Astrocyte (in vitro differentiated cells and primary cell): Measurements from ENCODE around the gene STK4. TPM values are rescaled to one million over a fixed set of nuclear protein-coding genes. Genes with fewer than 3 reads are reported as not detected.

Source experiments
- DNase-seq: peaks from one replicate; pipeline ENCODE4 v3.0.0-alpha.2; 2010; ENCODE audit warnings: low read depth
- FAIRE-seq: peaks from 2 replicates; lab custom pipeline; 2011; peaks lifted over from hg19 to GRCh38; lab: Jason Lieb, UNC
- H2AFZ ChIP-seq: 2 replicates; pipeline ENCODE4 v1.6.0; 2012; ENCODE audit warnings: low read depth, low read length, inconsistent platforms
- H3K27ac ChIP-seq: 2 replicates; pipeline ENCODE4 v1.5.1; 2011; ENCODE audit warnings: low read depth, low read length, inconsistent platforms
- H3K27me3 ChIP-seq: 2 replicates; pipeline ENCODE4 v1.6.0; 2011; ENCODE audit warnings: low read length, inconsistent platforms; ENCODE audit not compliant: insufficient read depth
- H3K36me3 ChIP-seq: 2 replicates; pipeline ENCODE4 v1.5.1; 2011; ENCODE audit warnings: low read length, inconsistent platforms; ENCODE audit not compliant: insufficient read depth
- H3K4me1 ChIP-seq: 2 replicates; pipeline ENCODE4 v1.5.1; 2011; ENCODE audit warnings: low read length, inconsistent platforms; ENCODE audit not compliant: insufficient read depth
- H3K4me2 ChIP-seq: 2 replicates; pipeline ENCODE4 v1.6.0; 2012; ENCODE audit warnings: low read length, inconsistent platforms
- H3K4me3 ChIP-seq: 2 replicates; pipeline ENCODE4 v1.5.1; 2011; ENCODE audit warnings: low read depth, mild to moderate bottlenecking, low read length, inconsistent platforms; ENCODE audit not compliant: insufficient read depth
- H3K79me2 ChIP-seq: 2 replicates; pipeline ENCODE4 v1.6.0; 2012; ENCODE audit warnings: mild to moderate bottlenecking, low read length, inconsistent platforms; ENCODE audit not compliant: insufficient read depth
- H3K9ac ChIP-seq: 2 replicates; pipeline ENCODE4 v1.6.0; 2012; ENCODE audit warnings: mild to moderate bottlenecking, low read length, inconsistent platforms
- H3K9me3 ChIP-seq: 2 replicates; pipeline ENCODE4 v1.5.1; 2012; ENCODE audit warnings: low read depth, mild to moderate bottlenecking, low read length, inconsistent platforms; ENCODE audit not compliant: insufficient read depth
- H4K20me1 ChIP-seq: 2 replicates; pipeline ENCODE4 v1.6.0; 2012; ENCODE audit warnings: low read length, inconsistent platforms; ENCODE audit not compliant: insufficient read depth
- H3K27ac Mint-ChIP-seq: one replicate; pipeline ENCODE4 v1.8.0; 2021; ENCODE audit warnings: mild to moderate bottlenecking, mixed read lengths; ENCODE audit not compliant: unreplicated experiment
- H3K27me3 Mint-ChIP-seq: one replicate; pipeline ENCODE4 v1.8.0; 2021; ENCODE audit warnings: low read depth, mixed read lengths; ENCODE audit not compliant: unreplicated experiment
- H3K36me3 Mint-ChIP-seq: one replicate; pipeline ENCODE4 v1.8.0; 2021; ENCODE audit warnings: low read depth, mixed read lengths; ENCODE audit not compliant: unreplicated experiment
- H3K4me1 Mint-ChIP-seq: one replicate; pipeline ENCODE4 v1.8.0; 2021; ENCODE audit warnings: low read depth, mixed read lengths; ENCODE audit not compliant: unreplicated experiment
- H3K4me3 Mint-ChIP-seq: one replicate; pipeline ENCODE4 v1.8.0; 2021; ENCODE audit warnings: mild to moderate bottlenecking, moderate library complexity, mixed read lengths; ENCODE audit not compliant: unreplicated experiment
- H3K9me3 Mint-ChIP-seq: one replicate; pipeline ENCODE4 v1.8.0; 2021; ENCODE audit warnings: mild to moderate bottlenecking, mixed read lengths; ENCODE audit not compliant: unreplicated experiment
- CTCF ChIP-seq: IDR thresholded peaks from 2 replicates; pipeline ENCODE4 v1.5.1; 2011; ENCODE audit warnings: low read depth, mild to moderate bottlenecking, inconsistent platforms, low read length, moderate library complexity; ENCODE audit not compliant: insufficient read depth
- EZH2 ChIP-seq: IDR thresholded peaks from 2 replicates; pipeline ENCODE4 v1.6.1; 2012; ENCODE audit warnings: mild to moderate bottlenecking, low read length, inconsistent platforms; ENCODE audit not compliant: insufficient read depth
- total RNA-seq: library from RNA; stranded (reverse); gene quantifications from 2 replicates; pipeline ENCODE4 v1.2.1, GENCODE V29; 2021

STK4 gene
- total RNA-seq, 1 donor from 2014 or later, result 41.4 TPM

- Histone ChIP-seq H3K4me2 (no peak overlapping the region), H3K79me2 (no peaks in the 10 kb centered on the region), H4K20me1 (peaks cover 6% of the 10 kb centered on the region), H3K9ac (no peak overlapping the region), H3K27me3 (no peaks in the 10 kb centered on the region), H2AFZ (no peak overlapping the region), H3K4me3 (no peak overlapping the region), H3K9me3 (no peaks in the 10 kb centered on the region), H3K4me1 (peaks cover 29% of the 10 kb centered on the region), H3K36me3 (no peaks in the 10 kb centered on the region), H3K27ac (no peak overlapping the region)
- H3K36me3 Mint-ChIP-seq, result peaks cover 3% of the 10 kb centered on the region
- FAIRE-seq (no peak), DNase-seq (peak; percentile 66)
- peaks cover 35% of the 10 kb centered on the region for H3K4me1 Mint-ChIP-seq
- no peaks in the 10 kb centered on the region for H3K9me3 Mint-ChIP-seq
- H3K27me3 Mint-ChIP-seq, result no peaks in the 10 kb centered on the region
- TF ChIP-seq EZH2 (no peak), CTCF (no peak)
- H3K4me3 Mint-ChIP-seq, result no peak overlapping the region
- H3K27ac Mint-ChIP-seq, result no peak overlapping the region
Measured at GRCh38 chr20:45017857-45018256, 51.5 kb downstream of the STK4 start.

- H3K9me3 Mint-ChIP-seq, result no peaks in the 10 kb centered on the region
- Histone ChIP-seq H4K20me1 (peaks cover 6% of the 10 kb centered on the region), H3K4me1 (peaks cover 23% of the 10 kb centered on the region), H3K9ac (no peak overlapping the region), H3K27me3 (no peaks in the 10 kb centered on the region), H3K4me2 (no peak overlapping the region), H3K36me3 (no peaks in the 10 kb centered on the region), H3K27ac (no peak overlapping the region), H3K4me3 (no peak overlapping the region), H3K79me2 (no peaks in the 10 kb centered on the region), H3K9me3 (no peaks in the 10 kb centered on the region), H2AFZ (no peak overlapping the region)
- no peak overlapping the region for H3K4me3 Mint-ChIP-seq
- peaks cover 3% of the 10 kb centered on the region for H3K36me3 Mint-ChIP-seq
- FAIRE-seq (no peak), DNase-seq (no peak)
- peaks cover 29% of the 10 kb centered on the region for H3K4me1 Mint-ChIP-seq
- no peak overlapping the region for H3K27ac Mint-ChIP-seq
- TF ChIP-seq CTCF (no peak), EZH2 (no peak)
- H3K27me3 Mint-ChIP-seq, result no peaks in the 10 kb centered on the region
Measured at GRCh38 chr20:45019027-45019761, 52.9 kb downstream of the STK4 start.

- H3K4me3 Mint-ChIP-seq, result no peak overlapping the region
- H3K36me3 Mint-ChIP-seq, result peaks cover 3% of the 10 kb centered on the region
- Histone ChIP-seq H3K79me2 (no peaks in the 10 kb centered on the region), H3K36me3 (peaks cover 1% of the 10 kb centered on the region), H3K27ac (no peak overlapping the region), H3K4me2 (no peak overlapping the region), H2AFZ (no peak overlapping the region), H3K9ac (no peak overlapping the region), H3K4me3 (no peak overlapping the region), H4K20me1 (peaks cover 6% of the 10 kb centered on the region), H3K4me1 (peaks cover 19% of the 10 kb centered on the region), H3K9me3 (no peaks in the 10 kb centered on the region), H3K27me3 (no peaks in the 10 kb centered on the region)
- FAIRE-seq (no peak), DNase-seq (no peak)
- no peak overlapping the region for H3K27ac Mint-ChIP-seq
- TF ChIP-seq EZH2, result no peak
- no peak for TF ChIP-seq CTCF
- H3K27me3 Mint-ChIP-seq, result no peaks in the 10 kb centered on the region
- no peaks in the 10 kb centered on the region for H3K9me3 Mint-ChIP-seq
- peaks cover 26% of the 10 kb centered on the region for H3K4me1 Mint-ChIP-seq
Measured at GRCh38 chr20:45019762-45020123, 53.4 kb downstream of the STK4 start.
